CD4-positive, alpha-beta T cell treated with Interleukin-21 for 1 hour (primary cell): ENCODE measurements around the gene KRTAP12-1.
"Not testable (repeated sequence)": the region's sequence is repeated elsewhere in the genome, so short reads cannot be mapped to it uniquely, and the experiment has no call there.

Experiments used
- DNase-seq: peaks from one replicate; pipeline ENCODE4 v3.0.0-alpha.2; 2020

Gene KRTAP12-1

GRCh38 chr21:44638506-44639330 lies 43.2 kb downstream of the KRTAP12-1 start:
- DNase-seq, result not testable (repeated sequence)

- DNase-seq, result not testable (repeated sequence)
These were observed 44.1 kb downstream of the KRTAP12-1 start for GRCh38 chr21:44637851-44638348.

- DNase-seq, result no peak
These were observed 44.7 kb downstream of the KRTAP12-1 start, which contains the start of gene KRTAP10-10 for GRCh38 chr21:44637018-44637850. TSS of gene KRTAP10-10 (plus strand) at chr21:44637356. CDS start at chr21:44637418, 62 bp downstream.

GRCh38 chr21:44636209-44637017 lies 45.5 kb downstream of the KRTAP12-1 start:
- no peak for DNase-seq

GRCh38 chr21:44632067-44632466 lies 49.9 kb downstream of the KRTAP12-1 start:
- DNase-seq, result no peak
